SU-DHL-6 (cell line): ENCODE data around the gene THSD4.

ENCODE experiments used
- CTCF ChIP-seq: fragments of 200-600 bp; sonication (generic); IDR thresholded peaks from one replicate; pipeline ENCODE4 v1.5.1; 2017; ENCODE audit warnings: antibody characterized with exemption, mild to moderate bottlenecking, low read length, moderate library complexity; ENCODE audit not compliant: insufficient read depth, poor library complexity, severe bottlenecking
- EZH2phosphoT487 ChIP-seq: fragments of 200-600 bp; sonication (generic), shearing (Covaris generic); conservative IDR thresholded peaks from 2 replicates; pipeline ENCODE4 v1.6.1; 2018; ENCODE audit warnings: mild to moderate bottlenecking, antibody characterized with exemption, low read length, moderate library complexity, mixed read lengths

- no peak for TF ChIP-seq CTCF
- TF ChIP-seq EZH2phosphoT487, result no peak
These were observed 337.6 kb downstream of the THSD4 start for GRCh38 chr15:71452893-71453292.
